ENCODE data around the gene ABCC12. TPM values are rescaled to one million over a fixed set of nuclear protein-coding genes. Genes with fewer than 3 reads are reported as not detected.

The ABCC12 gene
- total and polyA plus RNA-seq, 10 of the 15 experiments (the other 5 are each of a cell fraction or from before 2014, with no cell fraction given), result 0.02 to 0.03 (median 0.03) TPM; not detected in 6

DNA sequence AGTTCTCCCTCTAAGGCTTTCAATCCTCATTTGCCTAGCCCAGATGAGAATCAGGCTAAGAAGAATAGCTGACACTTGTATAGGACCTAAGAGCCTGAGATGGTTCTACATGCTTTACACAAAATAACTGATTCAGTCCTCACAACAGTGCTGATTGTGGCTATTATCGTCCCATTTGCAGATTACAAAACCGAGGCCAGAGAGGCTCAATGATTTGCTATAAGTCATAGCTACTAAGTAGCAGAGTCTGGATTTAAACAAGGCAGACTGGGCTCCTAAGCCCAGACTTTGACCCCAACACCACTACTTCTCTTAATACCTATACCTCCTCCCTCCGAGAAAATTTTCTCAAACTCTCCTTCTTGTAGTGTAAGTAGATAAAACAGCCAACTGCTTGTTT is 23.1 kb downstream of the ABCC12 start (continued):
- TF ChIP-seq, protein P1, sequence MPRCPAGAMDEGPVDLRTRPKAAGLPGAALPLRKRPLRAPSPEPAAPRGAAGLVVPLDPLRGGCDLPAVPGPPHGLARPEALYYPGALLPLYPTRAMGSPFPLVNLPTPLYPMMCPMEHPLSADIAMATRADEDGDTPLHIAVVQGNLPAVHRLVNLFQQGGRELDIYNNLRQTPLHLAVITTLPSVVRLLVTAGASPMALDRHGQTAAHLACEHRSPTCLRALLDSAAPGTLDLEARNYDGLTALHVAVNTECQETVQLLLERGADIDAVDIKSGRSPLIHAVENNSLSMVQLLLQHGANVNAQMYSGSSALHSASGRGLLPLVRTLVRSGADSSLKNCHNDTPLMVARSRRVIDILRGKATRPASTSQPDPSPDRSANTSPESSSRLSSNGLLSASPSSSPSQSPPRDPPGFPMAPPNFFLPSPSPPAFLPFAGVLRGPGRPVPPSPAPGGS (IDR thresholded peaks at IDR 0.05; ENCODE audit: borderline replicate concordance, insufficient read depth, low read depth, low read length, poor library complexity, severe bottlenecking), result no peak
- no peak for TF ChIP-seq TCF12 (IDR thresholded peaks at IDR 0.05; ENCODE audit: low read depth, low read length)
- no peak for TF ChIP-seq ZZZ3 (IDR thresholded peaks at IDR 0.05; ENCODE audit: control insufficient read depth, insufficient read length, low read depth)
- TF ChIP-seq, protein P2, sequence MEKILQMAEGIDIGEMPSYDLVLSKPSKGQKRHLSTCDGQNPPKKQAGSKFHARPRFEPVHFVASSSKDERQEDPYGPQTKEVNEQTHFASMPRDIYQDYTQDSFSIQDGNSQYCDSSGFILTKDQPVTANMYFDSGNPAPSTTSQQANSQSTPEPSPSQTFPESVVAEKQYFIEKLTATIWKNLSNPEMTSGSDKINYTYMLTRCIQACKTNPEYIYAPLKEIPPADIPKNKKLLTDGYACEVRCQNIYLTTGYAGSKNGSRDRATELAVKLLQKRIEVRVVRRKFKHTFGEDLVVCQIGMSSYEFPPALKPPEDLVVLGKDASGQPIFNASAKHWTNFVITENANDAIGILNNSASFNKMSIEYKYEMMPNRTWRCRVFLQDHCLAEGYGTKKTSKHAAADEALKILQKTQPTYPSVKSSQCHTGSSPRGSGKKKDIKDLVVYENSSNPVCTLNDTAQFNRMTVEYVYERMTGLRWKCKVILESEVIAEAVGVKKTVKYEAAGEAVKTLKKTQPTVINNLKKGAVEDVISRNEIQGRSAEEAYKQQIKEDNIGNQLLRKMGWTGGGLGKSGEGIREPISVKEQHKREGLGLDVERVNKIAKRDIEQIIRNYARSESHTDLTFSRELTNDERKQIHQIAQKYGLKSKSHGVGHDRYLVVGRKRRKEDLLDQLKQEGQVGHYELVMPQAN (conservative IDR thresholded peaks at IDR 0.05), result no peak
- TF ChIP-seq ZNF274 (IDR thresholded peaks at IDR 0.05; ENCODE audit: insufficient read depth, insufficient read length), result no peak
- no peak for TF ChIP-seq MTA3 (IDR thresholded peaks at IDR 0.05; ENCODE audit: borderline replicate concordance, low read length)
- no peak for TF ChIP-seq RAD51 (IDR thresholded peaks at IDR 0.05)
- TF ChIP-seq LARP7 (IDR thresholded peaks at IDR 0.05), result no peak
- TF ChIP-seq POLR2A (IDR thresholded peaks at IDR 0.05; ENCODE audit: low read depth, low read length), result no peak
- TF ChIP-seq IRF4 (IDR thresholded peaks at IDR 0.05; ENCODE audit: low read depth, low read length), result no peak

Measured in GM12878 (cell line).